HUDEP-2 (cell line): ENCODE results near the gene PLEKHM3.
"Not testable (repeated sequence)": the region's sequence is repeated elsewhere in the genome, so short reads cannot be mapped to it uniquely, and the experiment has no call there.

Source experiments
- DNase-seq, 76 experiments: peaks; one replicate each; lab custom pipeline; 2025; ENCODE audit not compliant: unreplicated experiment in 76 of 76; lab: John Stamatoyannopoulos, UW

PLEKHM3 gene

GRCh38 chr2:208039376-208040110 is 14.2 kb upstream of the PLEKHM3 start:
- DNase-seq: no peak

- DNase-seq: no peak
Observed at GRCh38 chr2:208037564-208038487, 12.5 kb upstream of the PLEKHM3 start.

GRCh38 chr2:208036357-208036756 is 11.0 kb upstream of the PLEKHM3 start:
- no peak for DNase-seq

DNA sequence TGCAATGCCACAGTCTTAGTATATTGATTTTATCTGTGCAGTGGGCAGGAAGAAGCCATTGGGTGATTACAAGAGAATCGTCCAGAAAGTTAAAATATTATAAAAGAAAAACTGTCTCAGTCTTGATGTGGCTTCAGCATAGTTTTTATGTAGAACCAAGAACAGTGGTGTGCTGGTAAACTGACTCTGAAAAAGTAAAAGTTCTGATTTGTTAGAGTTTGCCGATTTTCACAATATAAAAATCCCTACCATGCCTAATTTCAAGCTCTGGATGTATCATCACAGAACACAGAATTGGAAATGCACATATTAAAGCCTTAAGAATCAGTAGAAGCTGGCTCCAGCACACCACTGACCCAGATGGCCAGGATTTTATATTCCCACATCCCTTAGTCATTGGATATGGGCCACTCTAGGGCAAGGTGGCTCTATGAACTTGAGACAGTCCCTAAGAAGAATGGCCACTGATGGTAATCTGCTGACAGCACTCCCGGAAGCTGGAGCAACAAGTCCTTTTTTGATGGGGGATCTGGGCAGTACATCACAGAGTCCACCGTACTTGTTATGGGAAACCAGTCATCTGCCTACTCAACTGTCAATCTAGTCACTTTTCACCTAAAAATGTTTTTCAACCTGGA is 9.3 kb upstream of the PLEKHM3 start:
- no peak for DNase-seq

GRCh38 chr2:208033701-208034502 is 8.6 kb upstream of the PLEKHM3 start:
- DNase-seq: peak in 12 of 76 experiments; percentile 1 to 42 (median 12)

DNA sequence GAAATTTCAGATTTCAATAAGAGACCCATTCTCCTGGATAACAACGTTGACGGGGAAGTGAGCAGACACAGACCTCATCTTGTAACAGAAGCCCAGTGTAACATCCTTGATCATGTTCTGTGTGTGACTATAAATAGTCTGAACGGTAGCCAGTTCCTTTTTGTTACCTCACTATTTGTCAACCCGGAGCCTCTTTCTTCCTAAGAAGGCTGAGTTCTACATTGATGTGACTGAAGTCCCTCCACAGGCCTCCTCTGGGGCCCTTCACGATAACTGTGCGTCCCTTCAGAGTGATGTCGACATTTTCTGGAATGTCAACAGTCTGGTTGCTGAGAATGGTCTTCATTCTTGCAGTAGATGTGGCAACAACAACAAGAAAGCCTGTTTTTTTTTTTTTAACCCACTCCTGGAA is 6.3 kb upstream of the PLEKHM3 start:
- no peak for DNase-seq

DNA sequence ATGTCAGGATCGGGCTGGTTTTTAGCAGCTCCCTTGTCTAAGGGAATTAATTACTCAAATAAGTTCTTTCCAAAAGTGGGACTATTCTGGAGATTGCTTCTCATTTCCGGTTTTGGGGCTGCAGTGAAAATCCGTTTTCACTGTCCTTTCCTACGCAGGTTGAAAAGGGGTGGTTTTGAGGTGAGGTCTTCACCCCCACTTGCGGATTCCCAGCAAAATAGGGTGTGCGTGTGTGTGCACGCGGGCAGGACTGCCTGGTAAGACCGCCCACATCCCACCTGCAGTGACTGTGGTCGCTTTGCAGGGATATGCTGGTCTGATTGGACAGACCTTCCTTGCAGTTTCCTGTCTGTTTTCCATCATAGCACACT is 472 bp upstream of the PLEKHM3 start:
- peak in 2 of 76 experiments; percentile 8 to 35 for DNase-seq

GRCh38 chr2:208024091-208024490 is 1.2 kb downstream of the PLEKHM3 start:
- DNase-seq: no peak

DNA sequence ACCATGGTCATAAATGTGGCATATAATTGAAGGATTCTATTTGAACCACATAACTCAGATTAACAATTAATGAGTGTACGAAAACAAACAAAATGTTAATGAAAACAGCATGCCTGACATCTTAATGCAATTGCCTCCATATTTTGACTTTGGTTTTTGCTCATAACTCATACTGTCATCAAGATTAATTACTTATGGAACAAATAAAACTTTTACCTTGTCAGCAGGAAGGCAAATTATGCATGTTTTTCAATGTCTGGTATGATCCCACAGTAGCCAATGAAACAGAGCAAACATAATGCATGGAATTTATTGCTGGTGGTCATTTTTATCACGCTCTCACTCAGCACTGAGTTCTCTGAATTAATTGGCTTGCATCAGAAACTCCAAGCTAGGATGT is 5.1 kb downstream of the PLEKHM3 start:
- no peak for DNase-seq

GRCh38 chr2:208018124-208018712 is 7.1 kb downstream of the PLEKHM3 start:
- DNase-seq: not testable (repeated sequence)

GRCh38 chr2:208017721-208018120 is 7.6 kb downstream of the PLEKHM3 start:
- DNase-seq: no peak

- DNase-seq: no peak
Observed at GRCh38 chr2:208015475-208015874, 9.9 kb downstream of the PLEKHM3 start.

- peak in 6 of 76 experiments; percentile 1 to 47 (median 16) for DNase-seq
Observed at GRCh38 chr2:208013285-208014178, 11.8 kb downstream of the PLEKHM3 start.

DNA sequence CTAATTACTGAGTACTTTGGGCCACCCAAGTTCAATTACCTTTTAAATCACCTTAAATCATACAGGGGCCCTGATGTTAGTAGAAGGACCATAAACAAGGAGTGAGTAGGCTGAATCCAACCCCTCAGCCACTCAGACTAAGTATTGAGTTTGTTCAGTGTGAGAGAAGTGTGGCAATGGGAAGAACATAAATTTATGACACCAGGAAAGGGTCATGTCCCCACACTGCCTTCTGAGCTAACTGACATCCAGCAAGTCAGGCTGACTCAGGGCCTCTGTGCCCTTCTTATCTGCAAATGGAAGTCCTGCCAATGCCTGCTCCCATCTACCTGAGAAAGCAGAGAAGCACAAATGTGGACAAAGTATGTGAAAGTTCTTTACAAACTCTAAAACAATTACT is 12.9 kb downstream of the PLEKHM3 start:
- DNase-seq: no peak

DNA sequence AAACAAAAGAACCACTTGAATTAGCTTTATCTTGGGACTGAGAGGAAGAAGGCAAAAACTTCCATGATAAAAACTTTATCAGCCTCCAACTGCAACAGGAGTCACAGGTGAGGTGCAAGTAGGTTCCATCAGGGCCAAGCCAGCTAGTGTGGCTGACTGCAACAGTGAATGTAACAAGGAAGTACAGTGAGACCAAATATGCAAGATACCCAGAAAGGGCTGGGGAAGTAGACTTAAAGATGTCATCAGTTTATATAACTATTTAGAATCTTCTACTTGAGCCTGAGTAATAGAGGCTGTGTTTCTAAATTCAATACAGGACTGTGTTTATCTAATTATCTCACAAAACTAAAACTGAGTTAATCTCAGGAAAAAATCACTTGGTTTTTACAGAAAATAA is 14.8 kb downstream of the PLEKHM3 start:
- no peak for DNase-seq

- no peak for DNase-seq
Observed at GRCh38 chr2:208006833-208007232, 18.5 kb downstream of the PLEKHM3 start.

DNA sequence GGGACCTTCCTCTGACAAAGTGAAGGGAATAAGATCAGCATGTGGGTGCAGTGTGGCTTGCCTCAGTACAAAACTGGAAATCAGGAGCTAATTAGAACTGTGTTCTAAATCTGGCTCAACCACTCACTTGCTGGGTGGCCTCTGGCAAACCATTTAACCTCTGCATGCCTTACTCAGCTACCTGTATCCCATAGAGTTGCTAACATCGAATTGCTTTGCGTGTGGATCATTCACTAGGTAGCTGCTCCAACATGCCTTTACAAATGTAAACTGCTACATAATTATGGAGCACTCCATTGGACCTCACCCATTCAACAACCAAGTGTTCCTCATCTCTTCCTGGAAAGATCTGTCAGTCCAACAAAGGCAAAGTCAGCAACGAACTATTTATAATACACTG is 19.0 kb downstream of the PLEKHM3 start:
- no peak for DNase-seq

- DNase-seq: no peak
Observed at GRCh38 chr2:208001924-208002323, 23.4 kb downstream of the PLEKHM3 start.

DNA sequence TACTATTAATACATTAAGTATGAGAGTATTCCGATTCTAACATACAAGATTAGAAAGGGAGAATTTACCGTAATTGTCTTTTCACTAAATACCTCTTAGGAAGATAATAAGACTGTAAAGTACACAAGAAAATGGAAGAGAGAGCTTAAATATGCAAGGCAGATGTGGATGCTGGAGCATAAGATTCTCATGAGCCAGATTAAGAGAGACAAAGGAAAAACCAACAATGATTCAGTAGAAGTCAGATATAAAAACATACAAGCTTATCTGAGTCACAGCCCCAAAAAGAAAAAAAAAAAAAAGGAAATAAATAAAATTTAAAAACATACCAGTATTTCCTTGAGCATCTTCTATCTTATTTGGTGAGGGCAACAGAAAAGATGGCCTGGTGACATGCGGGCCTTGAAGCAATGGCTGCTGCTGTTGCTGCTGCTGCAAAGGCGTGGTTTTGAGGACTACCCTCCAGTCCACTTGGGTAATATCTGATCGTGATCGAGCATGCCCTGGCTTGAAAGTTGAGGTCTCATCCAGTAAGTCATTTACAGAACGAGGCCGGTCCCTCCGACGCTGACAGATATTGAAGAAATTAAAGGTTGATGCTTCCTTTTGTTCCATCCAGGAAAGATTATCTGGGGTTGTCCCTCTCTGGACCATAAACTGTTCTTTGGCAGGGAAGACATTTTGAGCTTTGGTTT is 24.5 kb downstream of the PLEKHM3 start:
- DNase-seq: no peak
